Glomerular visceral epithelial cell (primary cell): ENCODE results near the gene FANCI.
A peak's percentile ranks its signal among the peaks of the same experiment; 100 is the strongest.

Experiments
- DNase-seq: peaks from one replicate; pipeline ENCODE4 v3.0.0-alpha.2; 2016; ENCODE audit errors: extremely low spot score

FANCI gene

DNA sequence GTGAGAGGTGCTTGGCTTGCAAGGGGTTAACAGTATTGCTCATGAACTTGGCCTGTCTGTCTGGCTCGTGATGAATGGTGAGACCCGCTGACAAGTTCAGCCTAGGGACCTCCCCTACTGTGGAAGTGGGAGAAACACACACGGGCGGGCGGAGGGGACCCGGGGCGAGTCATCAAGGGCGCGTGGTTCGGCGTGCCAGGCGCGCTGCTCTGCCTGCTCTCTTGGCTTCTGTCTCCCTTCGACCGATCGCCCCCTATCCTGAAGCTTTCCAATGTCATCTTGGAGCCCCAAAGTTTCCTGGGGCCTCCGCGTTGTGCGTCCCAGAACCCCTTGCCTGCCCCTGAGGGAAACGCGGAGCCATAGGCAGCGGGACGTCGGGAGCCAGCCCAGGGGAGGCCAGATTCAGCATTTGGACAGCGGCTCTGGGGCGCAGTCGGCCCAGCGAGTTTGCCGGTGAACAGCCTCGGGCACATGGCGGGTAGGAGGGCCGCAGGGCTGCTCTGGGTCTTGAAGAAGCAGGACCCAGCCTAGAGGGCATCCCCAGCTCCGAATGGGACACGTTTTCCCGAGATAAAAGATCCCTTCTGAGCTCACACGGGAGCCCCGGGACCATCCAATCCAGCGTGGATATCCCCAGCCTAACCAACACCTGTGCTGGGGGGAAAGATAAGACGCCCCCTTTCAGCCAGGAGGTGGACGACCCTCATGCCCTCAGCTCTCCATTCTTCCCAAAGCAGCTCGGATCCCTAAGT, 117.8 kb downstream of the FANCI start:
- DNase-seq: peak; percentile 53

GRCh38 chr15:89362203-89363101, 118.7 kb downstream of the FANCI start:
- no peak for DNase-seq

DNA sequence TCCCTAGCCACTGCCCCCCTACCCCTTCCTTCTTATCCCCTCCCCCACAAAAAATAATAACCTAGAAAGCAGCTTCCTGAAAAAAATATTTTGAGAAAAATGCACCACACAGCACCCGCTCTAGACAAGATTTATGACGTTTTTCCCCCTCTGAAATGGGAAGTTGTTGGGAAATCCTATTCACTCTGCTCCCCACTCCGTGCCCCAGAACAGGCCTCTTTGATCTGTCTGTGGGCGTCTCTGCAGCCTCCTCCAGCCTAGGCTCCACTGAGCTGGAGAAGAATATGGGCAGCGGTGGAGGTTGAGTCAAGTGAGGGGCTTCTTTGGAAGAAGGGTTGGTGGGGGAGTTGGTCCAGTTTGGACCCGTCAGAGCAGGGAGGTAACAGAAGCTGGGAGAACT, 119.4 kb downstream of the FANCI start:
- DNase-seq: no peak

DNA sequence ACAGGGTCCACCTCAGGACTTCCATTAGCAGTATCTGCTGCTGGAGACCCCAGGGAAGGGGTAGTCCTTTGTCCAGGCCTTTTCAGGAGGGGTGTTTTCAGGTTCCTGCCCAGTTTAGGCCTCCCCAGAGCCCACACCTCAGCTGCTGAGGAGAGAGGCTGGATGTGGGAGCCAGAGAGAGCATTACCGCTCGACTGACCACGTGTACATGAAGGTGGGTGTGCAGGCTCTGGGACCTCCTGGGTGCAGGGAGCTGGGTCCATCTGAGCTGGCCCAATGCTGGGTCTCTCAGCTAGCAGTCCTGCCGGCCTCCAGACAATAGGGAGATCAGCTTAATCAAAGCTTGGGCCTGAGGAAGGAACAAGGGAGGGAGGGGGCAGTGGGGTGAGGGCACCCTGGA, 120.0 kb downstream of the FANCI start:
- no peak for DNase-seq

- no peak for DNase-seq
Measured at GRCh38 chr15:89364341-89364740, 120.6 kb downstream of the FANCI start.

GRCh38 chr15:89364741-89365450, 121.1 kb downstream of the FANCI start:
- no peak for DNase-seq

GRCh38 chr15:89365462-89366065, 121.8 kb downstream of the FANCI start:
- no peak for DNase-seq
